ENCODE data around the gene ZBP1.

Gene ZBP1

DNA sequence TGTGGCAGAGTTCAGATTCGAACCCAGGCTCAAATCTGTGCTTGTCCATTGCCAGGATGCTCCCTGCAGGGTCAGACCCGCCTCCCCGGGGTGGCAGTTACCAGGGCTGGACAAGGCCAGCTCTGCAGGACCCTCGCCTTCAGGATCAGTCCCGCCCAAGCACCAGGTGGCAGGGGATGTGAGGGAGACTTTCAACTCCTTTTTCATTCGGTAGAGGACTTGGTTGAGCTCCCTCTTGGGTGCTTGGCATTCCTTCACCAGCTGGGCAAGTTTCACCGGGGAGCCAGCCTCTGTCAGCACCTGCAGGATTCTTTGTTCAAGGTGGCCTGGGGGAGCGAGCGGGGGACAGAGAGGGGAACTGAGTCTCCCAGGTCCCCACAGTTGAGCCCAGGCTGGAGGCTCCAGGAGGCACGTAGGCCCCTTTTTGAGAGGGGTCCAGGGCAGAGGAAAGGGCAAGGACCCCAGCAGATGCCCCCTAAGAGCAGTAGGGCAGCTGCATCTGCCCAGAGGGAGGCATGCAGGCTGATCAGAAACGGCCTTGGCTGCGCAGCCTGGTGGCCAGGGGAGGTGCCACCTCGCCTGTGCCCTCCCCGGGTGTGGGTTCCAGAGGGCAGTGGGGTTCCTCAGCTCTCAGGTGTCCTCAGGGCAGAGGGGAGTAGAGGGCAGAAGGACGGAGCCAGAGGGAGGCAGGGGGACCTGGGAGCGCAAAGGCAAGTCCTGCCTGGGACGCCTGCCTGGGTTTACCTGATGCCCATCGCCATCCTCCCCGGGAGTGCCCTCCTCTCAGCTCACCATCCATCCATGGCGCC, 3.9 kb downstream of the ZBP1 start:
- TF ChIP-seq, protein P1, sequence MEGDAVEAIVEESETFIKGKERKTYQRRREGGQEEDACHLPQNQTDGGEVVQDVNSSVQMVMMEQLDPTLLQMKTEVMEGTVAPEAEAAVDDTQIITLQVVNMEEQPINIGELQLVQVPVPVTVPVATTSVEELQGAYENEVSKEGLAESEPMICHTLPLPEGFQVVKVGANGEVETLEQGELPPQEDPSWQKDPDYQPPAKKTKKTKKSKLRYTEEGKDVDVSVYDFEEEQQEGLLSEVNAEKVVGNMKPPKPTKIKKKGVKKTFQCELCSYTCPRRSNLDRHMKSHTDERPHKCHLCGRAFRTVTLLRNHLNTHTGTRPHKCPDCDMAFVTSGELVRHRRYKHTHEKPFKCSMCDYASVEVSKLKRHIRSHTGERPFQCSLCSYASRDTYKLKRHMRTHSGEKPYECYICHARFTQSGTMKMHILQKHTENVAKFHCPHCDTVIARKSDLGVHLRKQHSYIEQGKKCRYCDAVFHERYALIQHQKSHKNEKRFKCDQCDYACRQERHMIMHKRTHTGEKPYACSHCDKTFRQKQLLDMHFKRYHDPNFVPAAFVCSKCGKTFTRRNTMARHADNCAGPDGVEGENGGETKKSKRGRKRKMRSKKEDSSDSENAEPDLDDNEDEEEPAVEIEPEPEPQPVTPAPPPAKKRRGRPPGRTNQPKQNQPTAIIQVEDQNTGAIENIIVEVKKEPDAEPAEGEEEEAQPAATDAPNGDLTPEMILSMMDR (conservative IDR thresholded peaks at IDR 0.05; ENCODE audit: control insufficient read depth, insufficient read depth, low read depth, low read length): no peak
- H3K4me3 ChIP-seq (ENCODE audit: control insufficient read depth, low read depth, low read length): no peak overlapping the region
- DNase-seq (ENCODE audit: low read depth): no peak

DNA sequence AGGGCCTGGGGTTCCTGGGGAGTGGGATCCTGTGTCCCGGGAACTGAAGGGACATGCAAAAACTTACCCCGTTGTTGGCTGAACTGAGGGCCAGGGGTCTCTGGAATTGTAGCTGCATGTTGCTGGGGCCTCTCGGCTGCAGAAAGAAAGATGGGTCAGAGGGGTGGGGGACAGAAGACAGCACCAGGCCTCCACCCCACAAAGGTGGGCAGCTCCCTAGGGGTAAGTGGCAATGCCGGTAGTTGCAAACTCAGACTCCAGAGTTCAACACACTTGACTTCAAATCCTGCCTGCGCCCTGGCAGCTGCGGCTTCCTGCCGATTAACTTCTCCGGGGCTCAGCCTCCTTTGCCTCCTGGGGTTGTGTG, 4.8 kb downstream of the ZBP1 start:
- TF ChIP-seq, protein P1 (conservative IDR thresholded peaks at IDR 0.05; ENCODE audit: control insufficient read depth, insufficient read depth, low read depth, low read length): no peak
- no peak for DNase-seq (ENCODE audit: low read depth)
- H3K4me3 ChIP-seq (ENCODE audit: control insufficient read depth, low read depth, low read length): no peak overlapping the region

DNA sequence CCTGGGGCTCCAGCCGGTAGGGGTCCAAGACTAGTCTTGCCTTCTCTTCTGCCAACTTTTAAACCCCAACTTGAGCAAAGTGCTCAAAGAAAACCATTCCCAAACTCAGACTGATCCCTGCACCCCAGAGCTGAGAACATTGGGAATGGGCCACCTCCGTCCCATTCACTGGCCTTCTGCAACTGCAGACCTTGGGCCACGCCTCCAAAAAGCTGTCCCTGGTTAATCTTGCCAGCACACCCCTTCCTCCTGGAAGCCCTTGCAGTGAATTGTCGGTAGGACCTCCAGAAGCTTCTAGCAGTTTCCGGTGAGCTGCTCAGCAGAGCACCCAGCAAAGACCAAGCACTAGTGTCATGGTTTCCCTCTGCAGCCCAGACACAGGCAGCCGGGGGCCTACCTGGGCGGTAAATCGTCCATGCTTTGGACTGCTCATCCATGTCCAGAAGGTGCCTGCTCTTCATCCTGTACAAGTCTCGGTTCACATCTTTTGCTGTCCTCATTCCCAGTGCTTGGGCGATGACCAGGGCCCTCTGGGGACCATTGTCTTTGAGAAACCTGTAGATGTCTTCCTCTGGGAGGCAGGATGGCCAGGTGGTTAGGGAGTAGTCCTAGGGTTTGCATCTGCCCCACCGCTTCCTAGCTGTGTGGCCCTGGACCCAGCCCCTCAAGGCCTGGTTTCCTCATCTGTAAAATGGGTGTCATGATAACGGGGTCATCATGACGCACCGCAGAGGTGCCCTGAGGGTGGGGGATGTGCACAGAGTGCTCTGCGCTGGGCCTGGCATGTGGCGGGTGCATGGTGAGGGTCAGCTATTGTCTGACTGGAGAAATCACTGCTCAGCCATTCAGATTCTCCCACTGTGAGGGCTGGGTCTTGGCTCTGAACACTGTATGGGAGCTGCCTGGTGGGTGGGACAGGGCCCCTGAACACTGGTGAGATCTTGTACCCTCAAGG, 5.5 kb downstream of the ZBP1 start:
- TF ChIP-seq, protein P1 (conservative IDR thresholded peaks at IDR 0.05; ENCODE audit: control insufficient read depth, insufficient read depth, low read depth, low read length): no peak
- no peak for DNase-seq (ENCODE audit: low read depth)
- H3K4me3 ChIP-seq (ENCODE audit: control insufficient read depth, low read depth, low read length): no peak overlapping the region

DNA sequence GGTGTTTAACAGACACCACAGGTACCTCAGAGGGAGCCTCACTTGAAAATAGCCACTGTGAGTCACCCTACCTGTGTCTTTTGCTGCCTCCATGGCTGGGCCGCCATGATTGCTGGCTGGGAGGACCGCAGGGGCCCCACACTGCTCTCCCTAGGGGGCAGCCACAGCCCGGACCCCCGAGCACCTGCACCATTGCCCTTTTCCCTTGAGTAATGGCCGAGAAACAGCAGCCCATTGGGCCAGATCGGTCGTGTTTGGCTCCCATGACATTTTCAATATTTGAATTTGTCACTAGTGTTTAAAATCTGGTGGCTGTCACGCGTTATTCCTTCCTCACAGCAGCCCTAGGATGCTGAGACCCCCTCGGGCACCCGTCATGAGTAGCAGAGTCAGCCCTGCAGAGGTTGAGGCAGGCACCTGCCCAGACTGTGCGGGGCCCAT, 6.7 kb downstream of the ZBP1 start:
- no peak overlapping the region for H3K4me3 ChIP-seq (ENCODE audit: control insufficient read depth, low read depth, low read length)
- TF ChIP-seq, protein P1 (conservative IDR thresholded peaks at IDR 0.05; ENCODE audit: control insufficient read depth, insufficient read depth, low read depth, low read length): no peak
- DNase-seq (ENCODE audit: low read depth): no peak

DNA sequence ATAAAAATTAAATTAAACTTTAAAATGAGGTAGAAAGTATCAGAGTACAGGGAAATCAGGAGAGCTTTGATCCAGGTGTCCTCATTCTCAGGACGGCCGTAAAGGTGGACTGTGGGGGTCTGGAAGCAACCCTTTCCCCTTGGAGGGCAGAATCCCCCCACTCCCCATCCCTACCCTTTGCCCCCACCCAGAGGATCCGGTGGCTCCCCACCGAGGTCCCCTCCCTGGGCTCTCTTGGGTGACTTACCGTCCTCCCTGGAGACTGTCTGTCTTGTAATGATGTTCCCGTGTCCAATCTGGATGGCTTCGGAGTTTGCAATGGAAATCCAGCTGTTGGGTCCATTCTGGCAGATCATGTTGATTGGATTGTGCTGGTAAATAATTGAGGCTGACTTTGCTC, 7.3 kb downstream of the ZBP1 start:
- TF ChIP-seq, protein P1 (conservative IDR thresholded peaks at IDR 0.05; ENCODE audit: control insufficient read depth, insufficient read depth, low read depth, low read length): no peak
- DNase-seq (ENCODE audit: low read depth): no peak
- no peak overlapping the region for H3K4me3 ChIP-seq (ENCODE audit: control insufficient read depth, low read depth, low read length)

DNA sequence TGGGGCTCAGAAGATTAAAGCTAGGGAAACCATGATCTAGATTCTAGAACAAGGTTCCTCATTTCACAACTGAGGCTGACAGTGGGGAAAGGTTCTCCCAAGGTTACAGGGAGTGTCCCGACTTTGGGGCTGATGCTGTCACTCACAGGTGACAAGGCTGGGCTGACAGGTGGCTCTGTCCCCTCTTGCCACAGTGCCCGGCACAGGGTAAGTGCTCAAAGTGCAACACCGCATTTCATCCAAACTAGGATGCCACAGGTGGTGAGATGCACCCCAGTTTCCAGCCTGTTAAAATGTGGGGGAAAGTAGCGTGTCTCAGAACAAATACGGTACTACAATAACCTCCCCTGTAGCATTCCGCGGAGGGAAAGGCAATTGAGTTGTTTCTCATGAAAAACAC, 7.8 kb downstream of the ZBP1 start:
- no peak for DNase-seq (ENCODE audit: low read depth)
- TF ChIP-seq, protein P1 (conservative IDR thresholded peaks at IDR 0.05; ENCODE audit: control insufficient read depth, insufficient read depth, low read depth, low read length): no peak
- H3K4me3 ChIP-seq (ENCODE audit: control insufficient read depth, low read depth, low read length): no peak overlapping the region

Measured in fibroblast of mammary gland (primary cell).